ENCODE data around the gene KCNC2. TPM values are rescaled to one million over a fixed set of nuclear protein-coding genes. Genes with fewer than 3 reads are reported as not detected.
A peak's percentile ranks its signal among the peaks of the same experiment; 100 is the strongest.

Gene KCNC2
- total RNA-seq, 1 experiment from 2014 or later = not detected

GRCh38 chr12:75042125-75042524 lies 167.5 kb downstream of the KCNC2 start:
- no peak overlapping the region for H3K4me2 ChIP-seq (ENCODE audit: low read depth, low read length, poor library complexity, severe bottlenecking)
- no peaks in the 10 kb centered on the region for H3K4me1 ChIP-seq (ENCODE audit: low read length)
- no peaks in the 10 kb centered on the region for H3K27me3 ChIP-seq (ENCODE audit: low read length)
- no peak for DNase-seq
- H3K79me2 ChIP-seq (ENCODE audit: low read length) = no peaks in the 10 kb centered on the region
- no peak overlapping the region for H3K9ac ChIP-seq (ENCODE audit: low read length)
- H3K9me3 ChIP-seq (ENCODE audit: low read length) = no peaks in the 10 kb centered on the region
- no peak overlapping the region for H3K27ac ChIP-seq (ENCODE audit: low read length)
- no peaks in the 10 kb centered on the region for H3K9me2 ChIP-seq (replicated peaks; ENCODE audit: insufficient read depth, low read length)
- no peak overlapping the region for H2AFZ ChIP-seq (ENCODE audit: low read length)
- H3K4me3 ChIP-seq (ENCODE audit: low read length) = no peak overlapping the region
- H3K36me3 ChIP-seq (ENCODE audit: insufficient read depth, low read length) = no peaks in the 10 kb centered on the region
- H4K20me1 ChIP-seq (ENCODE audit: insufficient read depth, low read depth, low read length) = no peaks in the 10 kb centered on the region

GRCh38 chr12:75041472-75041871 lies 168.2 kb downstream of the KCNC2 start:
- H3K9ac ChIP-seq (ENCODE audit: low read length) = no peak overlapping the region
- no peak overlapping the region for H2AFZ ChIP-seq (ENCODE audit: low read length)
- no peak overlapping the region for H3K27ac ChIP-seq (ENCODE audit: low read length)
- H3K36me3 ChIP-seq (ENCODE audit: insufficient read depth, low read length) = no peaks in the 10 kb centered on the region
- no peak for DNase-seq
- H3K4me2 ChIP-seq (ENCODE audit: low read depth, low read length, poor library complexity, severe bottlenecking) = no peak overlapping the region
- no peaks in the 10 kb centered on the region for H3K9me2 ChIP-seq (replicated peaks; ENCODE audit: insufficient read depth, low read length)
- no peaks in the 10 kb centered on the region for H4K20me1 ChIP-seq (ENCODE audit: insufficient read depth, low read depth, low read length)
- H3K79me2 ChIP-seq (ENCODE audit: low read length) = no peaks in the 10 kb centered on the region
- H3K27me3 ChIP-seq (ENCODE audit: low read length) = 0 out of 2 replicates have a peak, but pooled peaks cover under 1% of the 10 kb centered on the region
- no peaks in the 10 kb centered on the region for H3K4me1 ChIP-seq (ENCODE audit: low read length)
- H3K9me3 ChIP-seq (ENCODE audit: low read length) = no peaks in the 10 kb centered on the region
- H3K4me3 ChIP-seq (ENCODE audit: low read length) = no peak overlapping the region

- Histone ChIP-seq H3K9me2 (replicated peaks; ENCODE audit: insufficient read depth, low read length) (no peaks in the 10 kb centered on the region), H3K9me3 (ENCODE audit: low read length) (peaks cover 15% of the 10 kb centered on the region), H3K36me3 (ENCODE audit: insufficient read depth, low read length) (no peaks in the 10 kb centered on the region), H3K4me3 (ENCODE audit: low read length) (no peak overlapping the region), H4K20me1 (ENCODE audit: insufficient read depth, low read depth, low read length) (no peaks in the 10 kb centered on the region), H3K79me2 (ENCODE audit: low read length) (no peaks in the 10 kb centered on the region), H3K27me3 (ENCODE audit: low read length) (no peaks in the 10 kb centered on the region), H3K4me2 (ENCODE audit: low read depth, low read length, poor library complexity, severe bottlenecking) (no peak overlapping the region), H2AFZ (ENCODE audit: low read length) (no peak overlapping the region), H3K4me1 (ENCODE audit: low read length) (no peaks in the 10 kb centered on the region), H3K9ac (ENCODE audit: low read length) (no peak overlapping the region), H3K27ac (ENCODE audit: low read length) (no peak overlapping the region)
- DNase-seq = no peak
Observed at GRCh38 chr12:75020068-75020557, 189.5 kb downstream of the KCNC2 start.

- no peaks in the 10 kb centered on the region for H3K4me1 ChIP-seq (ENCODE audit: low read length)
- no peaks in the 10 kb centered on the region for H3K36me3 ChIP-seq (ENCODE audit: insufficient read depth, low read length)
- no peaks in the 10 kb centered on the region for H3K9me2 ChIP-seq (replicated peaks; ENCODE audit: insufficient read depth, low read length)
- no peak overlapping the region for H3K4me3 ChIP-seq (ENCODE audit: low read length)
- DNase-seq = no peak
- H4K20me1 ChIP-seq (ENCODE audit: insufficient read depth, low read depth, low read length) = no peaks in the 10 kb centered on the region
- no peaks in the 10 kb centered on the region for H3K79me2 ChIP-seq (ENCODE audit: low read length)
- no peak overlapping the region for H3K27ac ChIP-seq (ENCODE audit: low read length)
- no peak overlapping the region for H3K4me2 ChIP-seq (ENCODE audit: low read depth, low read length, poor library complexity, severe bottlenecking)
- H3K9ac ChIP-seq (ENCODE audit: low read length) = no peak overlapping the region
- H3K9me3 ChIP-seq (ENCODE audit: low read length) = no peaks in the 10 kb centered on the region
- H3K27me3 ChIP-seq (ENCODE audit: low read length) = no peaks in the 10 kb centered on the region
- H2AFZ ChIP-seq (ENCODE audit: low read length) = no peak overlapping the region
Observed at GRCh38 chr12:75011120-75011519, 198.5 kb downstream of the KCNC2 start.

GRCh38 chr12:75007133-75007532 lies 202.5 kb downstream of the KCNC2 start:
- no peak overlapping the region for H2AFZ ChIP-seq (ENCODE audit: low read length)
- H3K9ac ChIP-seq (ENCODE audit: low read length) = no peak overlapping the region
- no peaks in the 10 kb centered on the region for H3K9me3 ChIP-seq (ENCODE audit: low read length)
- no peak overlapping the region for H3K4me2 ChIP-seq (ENCODE audit: low read depth, low read length, poor library complexity, severe bottlenecking)
- H3K36me3 ChIP-seq (ENCODE audit: insufficient read depth, low read length) = no peaks in the 10 kb centered on the region
- H4K20me1 ChIP-seq (ENCODE audit: insufficient read depth, low read depth, low read length) = no peaks in the 10 kb centered on the region
- H3K27ac ChIP-seq (ENCODE audit: low read length) = no peak overlapping the region
- H3K4me3 ChIP-seq (ENCODE audit: low read length) = no peak overlapping the region
- no peaks in the 10 kb centered on the region for H3K9me2 ChIP-seq (replicated peaks; ENCODE audit: insufficient read depth, low read length)
- H3K79me2 ChIP-seq (ENCODE audit: low read length) = no peaks in the 10 kb centered on the region
- H3K4me1 ChIP-seq (ENCODE audit: low read length) = no peaks in the 10 kb centered on the region
- no peaks in the 10 kb centered on the region for H3K27me3 ChIP-seq (ENCODE audit: low read length)
- DNase-seq = no peak

- DNase-seq = peak; percentile 7
- Histone ChIP-seq H3K9ac (ENCODE audit: low read length) (no peak overlapping the region), H3K27ac (ENCODE audit: low read length) (no peak overlapping the region), H3K4me1 (ENCODE audit: low read length) (no peaks in the 10 kb centered on the region), H2AFZ (ENCODE audit: low read length) (no peak overlapping the region), H3K36me3 (ENCODE audit: insufficient read depth, low read length) (no peaks in the 10 kb centered on the region), H3K9me3 (ENCODE audit: low read length) (no peaks in the 10 kb centered on the region), H3K27me3 (ENCODE audit: low read length) (0 out of 2 replicates have a peak, but pooled peaks cover 3% of the 10 kb centered on the region), H3K79me2 (ENCODE audit: low read length) (no peaks in the 10 kb centered on the region), H4K20me1 (ENCODE audit: insufficient read depth, low read depth, low read length) (no peaks in the 10 kb centered on the region), H3K4me3 (ENCODE audit: low read length) (no peak overlapping the region), H3K4me2 (ENCODE audit: low read depth, low read length, poor library complexity, severe bottlenecking) (no peak overlapping the region), H3K9me2 (replicated peaks; ENCODE audit: insufficient read depth, low read length) (no peaks in the 10 kb centered on the region)
Observed at GRCh38 chr12:75000120-75000519, 209.5 kb downstream of the KCNC2 start.

- no peaks in the 10 kb centered on the region for H3K36me3 ChIP-seq (ENCODE audit: insufficient read depth, low read length)
- no peak overlapping the region for H2AFZ ChIP-seq (ENCODE audit: low read length)
- no peak overlapping the region for H3K4me3 ChIP-seq (ENCODE audit: low read length)
- peak overlapping the region; percentile 32 for H3K4me2 ChIP-seq (ENCODE audit: low read depth, low read length, poor library complexity, severe bottlenecking)
- no peaks in the 10 kb centered on the region for H3K9me3 ChIP-seq (ENCODE audit: low read length)
- H4K20me1 ChIP-seq (ENCODE audit: insufficient read depth, low read depth, low read length) = no peaks in the 10 kb centered on the region
- H3K9ac ChIP-seq (ENCODE audit: low read length) = no peak overlapping the region
- DNase-seq = peak; percentile 29
- H3K27me3 ChIP-seq (ENCODE audit: low read length) = 0 out of 2 replicates have a peak, but pooled peaks cover 3% of the 10 kb centered on the region
- no peaks in the 10 kb centered on the region for H3K9me2 ChIP-seq (replicated peaks; ENCODE audit: insufficient read depth, low read length)
- H3K4me1 ChIP-seq (ENCODE audit: low read length) = no peaks in the 10 kb centered on the region
- no peaks in the 10 kb centered on the region for H3K79me2 ChIP-seq (ENCODE audit: low read length)
- no peak overlapping the region for H3K27ac ChIP-seq (ENCODE audit: low read length)
Observed at GRCh38 chr12:74999474-74999873, 210.2 kb downstream of the KCNC2 start.
